SIG-M5 (cell line): Measurements from ENCODE around the gene ARFGEF3.
"Not testable (repeated sequence)": the region's sequence is repeated elsewhere in the genome, so short reads cannot be mapped to it uniquely, and the experiment has no call there.

Source experiments
- DNase-seq: peaks from one replicate; lab custom pipeline; 2025; lab: John Stamatoyannopoulos, UW

Gene ARFGEF3

GRCh38 chr6:138368684-138369083 lies 206.9 kb downstream of the ARFGEF3 start:
- not testable (repeated sequence) for DNase-seq

- DNase-seq = no peak
These were observed 209.1 kb downstream of the ARFGEF3 start for GRCh38 chr6:138370631-138371451.

- DNase-seq = no peak
These were observed 209.6 kb downstream of the ARFGEF3 start for GRCh38 chr6:138371452-138371711.

- DNase-seq = no peak
These were observed 210.0 kb downstream of the ARFGEF3 start for GRCh38 chr6:138371720-138372119.

- DNase-seq = no peak
These were observed 211.1 kb downstream of the ARFGEF3 start for GRCh38 chr6:138372711-138373463.

- no peak for DNase-seq
These were observed 212.5 kb downstream of the ARFGEF3 start for GRCh38 chr6:138374230-138374629.

- DNase-seq = no peak
These were observed 213.1 kb downstream of the ARFGEF3 start for GRCh38 chr6:138374815-138375214.

- no peak for DNase-seq
These were observed 215.3 kb downstream of the ARFGEF3 start for GRCh38 chr6:138377042-138377441.

GRCh38 chr6:138377844-138378243 lies 216.1 kb downstream of the ARFGEF3 start, which contains the start of gene SMIM28:
Gene SMIM28, plus strand, starts transcription at chr6:138377905. Its CDS starts 168 bp downstream, at chr6:138378073.
- DNase-seq = no peak

- no peak for DNase-seq
These were observed 216.7 kb downstream of the ARFGEF3 start for GRCh38 chr6:138378463-138378862.

- no peak for DNase-seq
These were observed 220.9 kb downstream of the ARFGEF3 start for GRCh38 chr6:138382498-138383265.

GRCh38 chr6:138383776-138384175 lies 222.0 kb downstream of the ARFGEF3 start:
- DNase-seq = no peak

GRCh38 chr6:138386897-138387296 lies 225.2 kb downstream of the ARFGEF3 start:
- no peak for DNase-seq

GRCh38 chr6:138387577-138388368 lies 226.0 kb downstream of the ARFGEF3 start:
- no peak for DNase-seq

GRCh38 chr6:138389551-138389950 lies 227.8 kb downstream of the ARFGEF3 start:
- DNase-seq = no peak
